ENCODE measurements around the gene SPO11. TPM values are rescaled to one million over a fixed set of nuclear protein-coding genes. Genes with fewer than 3 reads are reported as not detected.

The SPO11 gene
- total and polyA plus RNA-seq, 2 experiments from 2014 or later = not detected

- H3K4me1 ChIP-seq (ENCODE audit: insufficient read depth) = no peaks in the 10 kb centered on the region
- H3F3A ChIP-seq (ENCODE audit: insufficient read depth) = peaks cover 14% of the 10 kb centered on the region; the same call in 1 of the 2 replicates
- H3K4me3 ChIP-seq = no peak overlapping the region
- H4K20me1 ChIP-seq (ENCODE audit: insufficient read depth) = no peaks in the 10 kb centered on the region
- H3K9ac ChIP-seq = no peak overlapping the region
- no peak for DNase-seq
- no peak overlapping the region for H3K27ac ChIP-seq
- H3K4me2 ChIP-seq (ENCODE audit: unreplicated experiment) = no peak overlapping the region
- no peak for TF ChIP-seq EZH2phosphoT487 (IDR thresholded peaks at IDR 0.05; ENCODE audit: insufficient read depth, low read depth)
- no peak for TF ChIP-seq EZH2 (IDR thresholded peaks at IDR 0.05; ENCODE audit: insufficient read depth, poor library complexity, severe bottlenecking)
- H2AFZ ChIP-seq = no peak overlapping the region
- no peaks in the 10 kb centered on the region for H3K27me3 ChIP-seq (replicated peaks; ENCODE audit: insufficient read depth)
- in situ Hi-C loops (cut with MboI) = no loop called here
- peaks cover 35% of the 10 kb centered on the region; the same call in 1 of the 2 replicates for H3K36me3 ChIP-seq (ENCODE audit: low read depth)
- no peaks in the 10 kb centered on the region for H3K9me3 ChIP-seq (ENCODE audit: low read depth)
- no peaks in the 10 kb centered on the region for H3K79me2 ChIP-seq (ENCODE audit: insufficient read depth)
- H3K9me2 ChIP-seq (ENCODE audit: insufficient read depth) = no peaks in the 10 kb centered on the region
- WGBS, 2 experiments (ENCODE audit: low coverage in 1 of 2, low lambda C conversion rate in 2 of 2, missing lambda C conversion rate in 2 of 2) = 86% methylated on average over 14 of the region's 14 CpGs
Observed at GRCh38 chr20:57374931-57375651, 45.5 kb downstream of the SPO11 start.

- no peaks in the 10 kb centered on the region for H3K79me2 ChIP-seq (ENCODE audit: insufficient read depth)
- no peaks in the 10 kb centered on the region for H3K9me3 ChIP-seq (ENCODE audit: low read depth)
- H3K4me2 ChIP-seq (ENCODE audit: unreplicated experiment) = no peak overlapping the region
- TF ChIP-seq EZH2 (IDR thresholded peaks at IDR 0.05; ENCODE audit: insufficient read depth, poor library complexity, severe bottlenecking) = no peak
- H3F3A ChIP-seq (ENCODE audit: insufficient read depth) = peaks cover 14% of the 10 kb centered on the region; the same call in 1 of the 2 replicates
- DNase-seq = no peak
- H3K27ac ChIP-seq = no peak overlapping the region
- H3K9ac ChIP-seq = no peak overlapping the region
- no peaks in the 10 kb centered on the region for H3K27me3 ChIP-seq (replicated peaks; ENCODE audit: insufficient read depth)
- no peaks in the 10 kb centered on the region for H3K4me1 ChIP-seq (ENCODE audit: insufficient read depth)
- WGBS, 2 experiments (ENCODE audit: low coverage in 1 of 2, low lambda C conversion rate in 2 of 2, missing lambda C conversion rate in 2 of 2) = 95% methylated on average over 10 of the region's 10 CpGs
- no peak overlapping the region for H2AFZ ChIP-seq
- H3K9me2 ChIP-seq (ENCODE audit: insufficient read depth) = no peaks in the 10 kb centered on the region
- no peak overlapping the region for H3K4me3 ChIP-seq
- H4K20me1 ChIP-seq (ENCODE audit: insufficient read depth) = no peaks in the 10 kb centered on the region
- in situ Hi-C loops (cut with MboI) = no loop called here
- H3K36me3 ChIP-seq (ENCODE audit: low read depth) = peaks cover 29% of the 10 kb centered on the region; the same call in 1 of the 2 replicates
Observed at GRCh38 chr20:57375652-57376230, 46.1 kb downstream of the SPO11 start.

GRCh38 chr20:57377350-57377749 lies 47.7 kb downstream of the SPO11 start:
- no peak overlapping the region for H2AFZ ChIP-seq
- no peak overlapping the region for H3K4me3 ChIP-seq
- no peak for DNase-seq
- peaks cover 14% of the 10 kb centered on the region; the same call in 1 of the 2 replicates for H3F3A ChIP-seq (ENCODE audit: insufficient read depth)
- no peak overlapping the region for H3K4me2 ChIP-seq (ENCODE audit: unreplicated experiment)
- no peaks in the 10 kb centered on the region for H3K9me3 ChIP-seq (ENCODE audit: low read depth)
- H3K79me2 ChIP-seq (ENCODE audit: insufficient read depth) = no peaks in the 10 kb centered on the region
- no peaks in the 10 kb centered on the region for H3K9me2 ChIP-seq (ENCODE audit: insufficient read depth)
- H3K27ac ChIP-seq = no peak overlapping the region
- H4K20me1 ChIP-seq (ENCODE audit: insufficient read depth) = no peaks in the 10 kb centered on the region
- 76% methylated on average over 13 of the region's 13 CpGs for WGBS, 2 experiments (ENCODE audit: low coverage in 1 of 2, low lambda C conversion rate in 2 of 2, missing lambda C conversion rate in 2 of 2)
- peaks cover 17% of the 10 kb centered on the region; the same call in 1 of the 2 replicates for H3K36me3 ChIP-seq (ENCODE audit: low read depth)
- no peaks in the 10 kb centered on the region for H3K4me1 ChIP-seq (ENCODE audit: insufficient read depth)
- TF ChIP-seq EZH2phosphoT487 (IDR thresholded peaks at IDR 0.05; ENCODE audit: insufficient read depth, low read depth) (no peak), EZH2 (IDR thresholded peaks at IDR 0.05; ENCODE audit: insufficient read depth, poor library complexity, severe bottlenecking) (no peak)
- no peaks in the 10 kb centered on the region for H3K27me3 ChIP-seq (replicated peaks; ENCODE audit: insufficient read depth)
- H3K9ac ChIP-seq = no peak overlapping the region
- in situ Hi-C loops (cut with MboI) = no loop called here

- Histone ChIP-seq H3K9me3 (ENCODE audit: low read depth) (no peaks in the 10 kb centered on the region), H3K27ac (no peak overlapping the region), H3K4me3 (no peak overlapping the region), H3F3A (ENCODE audit: insufficient read depth) (peaks cover 14% of the 10 kb centered on the region; the same call in 1 of the 2 replicates), H3K27me3 (replicated peaks; ENCODE audit: insufficient read depth) (no peaks in the 10 kb centered on the region), H3K9ac (no peak overlapping the region), H3K79me2 (ENCODE audit: insufficient read depth) (no peaks in the 10 kb centered on the region), H3K9me2 (ENCODE audit: insufficient read depth) (no peaks in the 10 kb centered on the region), H3K4me1 (ENCODE audit: insufficient read depth) (no peaks in the 10 kb centered on the region), H3K4me2 (ENCODE audit: unreplicated experiment) (no peak overlapping the region), H4K20me1 (ENCODE audit: insufficient read depth) (no peaks in the 10 kb centered on the region), H2AFZ (no peak overlapping the region), H3K36me3 (ENCODE audit: low read depth) (peaks cover 17% of the 10 kb centered on the region; the same call in 1 of the 2 replicates)
- 76 to 80% methylated on average over 16 of the region's 16 CpGs for WGBS, 2 experiments (ENCODE audit: low coverage in 1 of 2, low lambda C conversion rate in 2 of 2, missing lambda C conversion rate in 2 of 2)
- no peak for TF ChIP-seq EZH2phosphoT487 (IDR thresholded peaks at IDR 0.05; ENCODE audit: insufficient read depth, low read depth)
- no peak for TF ChIP-seq EZH2 (IDR thresholded peaks at IDR 0.05; ENCODE audit: insufficient read depth, poor library complexity, severe bottlenecking)
- in situ Hi-C loops (cut with MboI) = no loop called here
- no peak for DNase-seq
Observed at GRCh38 chr20:57378107-57378506, 48.5 kb downstream of the SPO11 start.
